Measurements from ENCODE around the gene U2AF2. TPM values are rescaled to one million over a fixed set of nuclear protein-coding genes. Genes with fewer than 3 reads are reported as not detected.
A peak's percentile ranks its signal among the peaks of the same experiment; 100 is the strongest.

The U2AF2 gene
- total and polyA plus RNA-seq, 2 of the 4 experiments (the other 2 are of a cell fraction): 120 to 260 TPM

- no peak overlapping the region for H3K56ac ChIP-seq (ENCODE audit: extremely low read depth, insufficient read depth, low read length)
- no peak for ATAC-seq (ENCODE audit: low read depth)
- dilution Hi-C loops (cut with HindIII; ENCODE audit: low sequenced_read_pairs, unreplicated experiment): no loop called here
- no peak overlapping the region for H2AK9ac ChIP-seq (replicated peaks; ENCODE audit: low read depth, low read length, poor library complexity)
- no peak overlapping the region for H4K91ac ChIP-seq (ENCODE audit: insufficient read depth, low read depth, low read length)
- no peak overlapping the region for H4K5ac ChIP-seq (ENCODE audit: low read depth, low read length)
- H3K27ac ChIP-seq (ENCODE audit: insufficient read depth, low read length): no peak overlapping the region
- no peaks in the 10 kb centered on the region for H3K27me3 ChIP-seq (ENCODE audit: control insufficient read depth, insufficient read depth, low read length)
- peaks cover 11% of the 10 kb centered on the region for H3K4me1 ChIP-seq (ENCODE audit: control insufficient read depth, insufficient read depth, low read length)
- peak overlapping the region; percentile 98; the same call in 1 of the 2 replicates for H3K4me2 ChIP-seq (ENCODE audit: low read depth, low read length)
- no peak overlapping the region for H2BK20ac ChIP-seq (ENCODE audit: low read depth, low read length)
- H3K9me1 ChIP-seq (ENCODE audit: insufficient read depth, low read length): peaks cover 18% of the 10 kb centered on the region
- in situ Hi-C loops (cut with MboI; ENCODE audit: low sequenced_read_pairs): loop anchor here (25.0 kb wide), 2 partner anchors 349 to 524 kb away; partner anchors contain the start of genes BRSK1, HSPBP1 and PPP1R12C
- no peak overlapping the region for H2BK5ac ChIP-seq (ENCODE audit: low read depth, low read length, poor library complexity, severe bottlenecking)
- intact Hi-C loops (cut with micrococcal nuclease): loop anchor here (10.0 kb wide), 1 partner anchor 428 kb away; no protein-coding TSS in a partner anchor
- 0 out of 2 replicates have a peak, but pooled peaks cover 9% of the 10 kb centered on the region for H4K20me1 ChIP-seq (ENCODE audit: insufficient read depth, low read length)
- H3K9ac ChIP-seq (ENCODE audit: low read depth, low read length): no peak overlapping the region
- no TSS peak for BruUV-seq (replicated peaks)
- no peak for DNase-seq
- no peak overlapping the region for H2BK15ac ChIP-seq (ENCODE audit: low read depth, low read length)
- no peak overlapping the region for H4K8ac ChIP-seq (ENCODE audit: low read depth in 2 of 2, low read length in 2 of 2)
- no peak overlapping the region for H3K4ac ChIP-seq (ENCODE audit: low read depth, low read length)
- H2AFZ ChIP-seq (replicated peaks; ENCODE audit: low read length, poor library complexity): no peak overlapping the region
- H3K79me1 ChIP-seq (ENCODE audit: low read depth in 1 of 2, low read length in 2 of 2): peaks cover 31 to 66% of the 10 kb centered on the region in 2 experiments
- H3K36me3 ChIP-seq (ENCODE audit: control insufficient read depth, insufficient read depth, low read length): peaks cover 4% of the 10 kb centered on the region; the same call in 1 of the 2 replicates
- H2AK5ac ChIP-seq (ENCODE audit: low read depth, low read length): 0 out of 2 replicates have a peak overlapping the region, but pooled peaks have one; percentile 0
- H3K23ac ChIP-seq (ENCODE audit: low read depth, low read length): no peak overlapping the region
- POLR2A ChIA-PET (ENCODE audit: unreplicated experiment): no interaction called here
- no peak overlapping the region for H3K18ac ChIP-seq (ENCODE audit: low read depth, low read length)
- CTCF ChIA-PET: interaction anchor here (1.6 kb wide), 1 partner anchor 18 kb away, joined by 4 read pairs; no protein-coding TSS in a partner anchor
- no peaks in the 10 kb centered on the region for H3K9me3 ChIP-seq (ENCODE audit: control insufficient read depth, insufficient read depth, low read length)
- 92% methylated on average over 2 of the region's 4 CpGs; no CpG with 5 or more reads in 1 of the 2 experiments for WGBS, 2 experiments (ENCODE audit: extremely low coverage in 2 of 2, insufficient read length in 1 of 2)
- no peak overlapping the region for H2BK120ac ChIP-seq (ENCODE audit: low read depth, low read length)
- no peak overlapping the region for H3K4me3 ChIP-seq (ENCODE audit: insufficient read depth, low read depth, low read length)
- H3K14ac ChIP-seq (replicated peaks; ENCODE audit: low read depth, low read length): no peak overlapping the region
- TF ChIP-seq RAD21 (IDR thresholded peaks at IDR 0.05; ENCODE audit: low read length) (no peak), MAZ (IDR thresholded peaks at IDR 0.05; ENCODE audit: borderline replicate concordance, low read depth, low read length) (no peak), SMC3 (IDR thresholded peaks at IDR 0.05; ENCODE audit: low read depth, low read length) (no peak), POLR2A (IDR thresholded peaks at IDR 0.05; ENCODE audit: low read depth, low read length) (no peak), MXI1 (IDR thresholded peaks at IDR 0.05; ENCODE audit: borderline replicate concordance, low read depth, low read length) (no peak), MAFK (IDR thresholded peaks at IDR 0.05; ENCODE audit: low read depth, low read length) (no peak), NFE2L2 (IDR thresholded peaks at IDR 0.05; ENCODE audit: low read depth, low read length) (no peak), RCOR1 (IDR thresholded peaks at IDR 0.05; ENCODE audit: insufficient replicate concordance, low read length) (no peak), CHD1 (IDR thresholded peaks at IDR 0.05; ENCODE audit: low read depth, low read length) (no peak), RFX5 (IDR thresholded peaks at IDR 0.05; ENCODE audit: low read depth, low read length) (no peak), CEBPB (IDR thresholded peaks at IDR 0.05; ENCODE audit: low read depth, low read length) (no peak)
Measured at GRCh38 chr19:55636723-55637122, 18.1 kb upstream of the U2AF2 start.
